Mesothelial cell of epicardium (in vitro differentiated cells): Measurements from ENCODE around the gene TMEM161B. TPM values are rescaled to one million over a fixed set of nuclear protein-coding genes. Genes with fewer than 3 reads are reported as not detected.
A peak's percentile ranks its signal among the peaks of the same experiment; 100 is the strongest.

ENCODE experiments used
- DNase-seq, 2 experiments: peaks; one replicate each; pipeline ENCODE4 v3.0.0; 2021; ENCODE audit warnings: low spot score in 2 of 2; ENCODE audit not compliant: unreplicated experiment in 2 of 2
- H3K27ac Mint-ChIP-seq: 2 replicates; pipeline ENCODE4 v1.8.0; 2021; ENCODE audit warnings: mixed read lengths
- H3K27me3 Mint-ChIP-seq: 2 replicates; pipeline ENCODE4 v1.8.0; 2021; ENCODE audit warnings: low read depth, mixed read lengths
- H3K36me3 Mint-ChIP-seq: 2 replicates; pipeline ENCODE4 v1.8.0; 2021; ENCODE audit warnings: mixed read lengths
- H3K4me1 Mint-ChIP-seq: 2 replicates; pipeline ENCODE4 v1.8.0; 2021; ENCODE audit warnings: mixed read lengths
- H3K4me3 Mint-ChIP-seq: 2 replicates; pipeline ENCODE4 v1.8.0; 2021; ENCODE audit warnings: mild to moderate bottlenecking, moderate library complexity, mixed read lengths
- H3K9me3 Mint-ChIP-seq: 2 replicates; pipeline ENCODE4 v1.8.0; 2021; ENCODE audit warnings: mixed read lengths
- CTCF ChIP-seq: fragments of 200-600 bp; sonication (generic); IDR thresholded peaks from one replicate; pipeline ENCODE4 v1.5.0; 2021; ENCODE audit warnings: antibody characterized with exemption; ENCODE audit not compliant: unreplicated experiment
- total RNA-seq: library from RNA; stranded (reverse); gene quantifications from 3 replicates; pipeline ENCODE4 v1.2.1, GENCODE V29; 2021

Gene TMEM161B
- 20.3 to 29.5 TPM (median 23.1 TPM) in 3 replicates for total RNA-seq

GRCh38 chr5:88268385-88269184, at the start of gene TMEM161B:
Gene TMEM161B, minus strand, starts transcription at chr5:88268845. Its CDS starts 122 bp downstream, at chr5:88268723.
- peak; percentile 66 to 84 for DNase-seq
- H3K27me3 Mint-ChIP-seq = no peaks in the 10 kb centered on the region
- H3K4me1 Mint-ChIP-seq = peaks cover 28% of the 10 kb centered on the region
- H3K4me3 Mint-ChIP-seq = peak within 1 kb of the TSS; percentile 99
- H3K36me3 Mint-ChIP-seq = peaks cover 28% of the 10 kb centered on the region
- peak within 1 kb of the TSS; percentile 94 for H3K27ac Mint-ChIP-seq
- no peak for TF ChIP-seq CTCF
- peaks cover 16% of the 10 kb centered on the region for H3K9me3 Mint-ChIP-seq

GRCh38 chr5:88304356-88304755, 35.7 kb upstream of the TMEM161B start:
- no peak for TF ChIP-seq CTCF
- Mint-ChIP-seq H3K4me1 (no peaks in the 10 kb centered on the region), H3K9me3 (peaks cover 29% of the 10 kb centered on the region), H3K36me3 (no peaks in the 10 kb centered on the region), H3K27ac (no peak overlapping the region), H3K4me3 (no peak overlapping the region), H3K27me3 (no peaks in the 10 kb centered on the region)
- no peak for DNase-seq

GRCh38 chr5:88298425-88298824, 29.8 kb upstream of the TMEM161B start:
- H3K27ac Mint-ChIP-seq = no peak overlapping the region
- peaks cover 2% of the 10 kb centered on the region for H3K36me3 Mint-ChIP-seq
- no peak overlapping the region for H3K4me3 Mint-ChIP-seq
- no peaks in the 10 kb centered on the region for H3K4me1 Mint-ChIP-seq
- no peak for DNase-seq
- no peak for TF ChIP-seq CTCF
- H3K27me3 Mint-ChIP-seq = no peaks in the 10 kb centered on the region
- peaks cover 13% of the 10 kb centered on the region for H3K9me3 Mint-ChIP-seq

- peaks cover 9% of the 10 kb centered on the region for H3K9me3 Mint-ChIP-seq
- H3K4me1 Mint-ChIP-seq = no peaks in the 10 kb centered on the region
- DNase-seq = no peak
- TF ChIP-seq CTCF = no peak
- H3K4me3 Mint-ChIP-seq = no peak overlapping the region
- peaks cover 8% of the 10 kb centered on the region for H3K36me3 Mint-ChIP-seq
- no peak overlapping the region for H3K27ac Mint-ChIP-seq
- no peaks in the 10 kb centered on the region for H3K27me3 Mint-ChIP-seq
Observed at GRCh38 chr5:88290801-88291200, 22.2 kb upstream of the TMEM161B start.

GRCh38 chr5:88288528-88289197, 20.0 kb upstream of the TMEM161B start:
- TF ChIP-seq CTCF = no peak
- no peak for DNase-seq
- no peak overlapping the region for H3K27ac Mint-ChIP-seq
- H3K27me3 Mint-ChIP-seq = no peaks in the 10 kb centered on the region
- H3K4me3 Mint-ChIP-seq = no peak overlapping the region
- H3K9me3 Mint-ChIP-seq = no peaks in the 10 kb centered on the region
- peaks cover 6% of the 10 kb centered on the region for H3K36me3 Mint-ChIP-seq
- H3K4me1 Mint-ChIP-seq = no peaks in the 10 kb centered on the region
